ENCODE results near the gene IER5. TPM values are rescaled to one million over a fixed set of nuclear protein-coding genes. Genes with fewer than 3 reads are reported as not detected.

Gene IER5
- total RNA-seq, 2 donors from 2014 or later: 20.3 to 68.4 TPM

DNA sequence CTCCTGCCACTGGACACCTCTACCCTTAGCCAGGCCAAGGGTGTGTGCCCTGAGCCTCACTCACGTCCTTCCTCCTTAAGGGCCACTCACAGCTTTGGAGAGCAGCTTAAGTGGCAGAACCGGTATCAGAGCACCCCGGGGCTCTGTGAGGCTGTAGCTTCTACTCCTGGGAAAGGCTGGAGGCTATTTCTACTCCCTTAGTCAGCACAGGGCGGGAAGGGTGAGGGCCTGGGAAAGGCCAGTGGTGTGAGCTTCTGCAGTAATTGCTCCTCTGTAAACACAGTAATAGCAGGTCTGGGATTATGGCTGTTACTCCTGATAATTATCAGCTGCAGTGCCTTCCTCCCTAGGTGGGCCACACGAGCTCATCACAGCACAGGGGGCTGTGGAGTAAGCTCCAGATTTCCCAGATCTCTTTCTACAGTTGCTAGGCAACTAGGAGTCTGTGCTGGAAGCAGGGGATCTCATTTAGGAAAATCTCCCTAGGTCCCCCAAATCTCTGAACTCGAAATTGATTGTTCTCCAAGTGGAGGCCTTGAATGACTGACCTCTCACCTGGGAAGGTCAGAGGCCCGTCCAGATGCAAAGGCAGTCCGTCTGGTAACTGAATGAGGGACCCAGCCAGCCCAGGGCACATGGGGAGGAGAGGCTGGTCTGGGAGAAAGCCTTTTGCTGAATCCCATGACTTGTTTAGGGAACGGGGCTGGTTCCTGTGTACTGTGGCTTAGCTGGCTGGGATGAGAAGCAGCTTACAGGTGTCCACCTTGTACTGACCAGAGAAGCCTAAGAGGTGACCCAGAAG lies 29.3 kb downstream of the IER5 start:
- no peaks in the 10 kb centered on the region for H3K9me3 Mint-ChIP-seq
- DNase-seq (ENCODE audit: low spot score in 2 of 2) (no peak), ATAC-seq (no peak)
- H3K27ac Mint-ChIP-seq: no peak overlapping the region
- no peaks in the 10 kb centered on the region for H3K36me3 Mint-ChIP-seq

DNA sequence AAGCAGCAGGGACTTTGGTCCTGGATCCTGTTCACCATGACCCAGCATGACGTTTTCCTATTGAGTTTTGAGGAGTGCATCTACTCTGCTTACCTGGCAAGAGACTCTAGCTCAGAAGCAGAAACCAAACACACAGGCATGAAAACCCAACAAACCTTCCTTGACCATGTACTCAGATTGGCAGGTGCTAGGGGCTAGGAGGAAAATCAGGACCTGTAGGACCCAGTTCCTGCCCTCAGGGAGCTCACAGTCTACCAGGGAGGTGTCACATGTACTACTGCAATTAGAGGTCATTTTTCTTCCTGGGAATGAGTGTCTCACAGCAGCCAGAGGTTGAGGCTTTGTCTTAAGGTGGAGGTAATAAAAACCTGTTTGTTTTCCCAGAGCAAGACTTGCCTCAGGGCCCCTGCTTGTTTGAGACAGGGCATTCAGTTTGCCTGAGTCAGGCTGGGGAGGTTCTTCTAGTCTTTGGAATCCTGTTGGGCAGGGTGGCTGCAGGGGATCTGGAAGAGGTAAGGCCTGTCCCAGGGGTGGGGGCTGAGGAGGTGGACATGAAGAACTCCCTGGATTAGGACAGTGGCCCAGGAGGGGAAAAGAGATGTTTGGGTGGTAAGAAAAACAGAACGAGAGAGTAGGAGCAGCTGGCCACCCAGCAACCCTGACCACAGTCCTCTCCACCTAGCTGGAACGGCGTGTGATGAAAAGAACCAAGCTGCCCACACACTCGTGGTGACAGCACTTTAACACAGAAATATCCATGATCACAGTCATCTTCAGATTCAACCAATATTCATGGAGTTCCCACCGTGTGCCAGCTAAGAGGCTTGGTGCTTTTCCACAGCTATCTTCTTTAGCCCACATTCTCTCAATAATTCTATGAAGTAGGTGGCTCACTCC lies 30.8 kb downstream of the IER5 start:
- H3K27ac Mint-ChIP-seq: peak overlapping the region in 1 of 2 donors; percentile 55
- no peaks in the 10 kb centered on the region for H3K36me3 Mint-ChIP-seq
- H3K9me3 Mint-ChIP-seq: no peaks in the 10 kb centered on the region
- ATAC-seq: peak in 1 of 2 donors; percentile 44
- no peak for DNase-seq (ENCODE audit: low spot score in 2 of 2)

DNA sequence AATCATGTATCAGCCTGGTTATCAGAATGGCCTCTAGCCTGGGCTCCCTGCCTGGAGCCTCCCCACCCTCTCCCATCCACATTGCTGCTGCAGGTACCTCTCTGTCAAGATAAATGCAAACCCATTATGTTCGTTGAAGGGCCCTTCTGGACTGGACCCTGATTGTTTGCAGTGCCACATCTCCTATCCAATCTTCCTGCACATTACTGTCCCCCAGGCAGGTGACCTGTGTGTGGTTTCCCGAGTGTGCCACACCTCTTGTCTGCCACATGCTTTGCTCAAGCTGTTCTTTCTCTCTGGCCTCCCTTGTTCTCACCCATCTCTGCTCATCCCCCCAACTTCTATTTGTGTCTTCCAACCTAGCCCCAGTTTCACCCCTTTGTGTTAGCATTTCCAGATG lies 32.4 kb downstream of the IER5 start:
- ATAC-seq (no peak), DNase-seq (ENCODE audit: low spot score in 2 of 2) (no peak)
- H3K9me3 Mint-ChIP-seq: no peaks in the 10 kb centered on the region
- H3K36me3 Mint-ChIP-seq: no peaks in the 10 kb centered on the region
- no peak overlapping the region for H3K27ac Mint-ChIP-seq

DNA sequence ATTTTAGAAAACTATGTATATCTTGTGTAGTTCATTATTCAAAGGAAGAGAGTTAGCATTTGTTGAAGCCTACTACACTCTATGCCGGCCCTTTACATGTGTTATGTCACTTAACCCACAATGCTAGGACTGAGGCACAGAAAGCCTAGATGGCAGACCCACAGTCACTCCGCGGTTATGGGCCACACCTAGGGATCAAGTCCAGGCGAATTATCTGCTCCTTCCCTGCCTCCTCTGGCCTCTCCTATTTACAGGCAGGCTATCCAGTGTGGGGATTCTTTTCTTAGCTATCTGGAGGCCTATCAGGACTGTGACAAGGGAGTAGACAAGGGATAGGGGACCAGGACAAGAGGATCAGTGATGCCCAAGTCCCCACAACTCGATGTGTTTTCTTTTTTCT lies 33.0 kb downstream of the IER5 start:
- no peak overlapping the region for H3K27ac Mint-ChIP-seq
- H3K36me3 Mint-ChIP-seq: no peaks in the 10 kb centered on the region
- DNase-seq (ENCODE audit: low spot score in 2 of 2): no peak

DNA sequence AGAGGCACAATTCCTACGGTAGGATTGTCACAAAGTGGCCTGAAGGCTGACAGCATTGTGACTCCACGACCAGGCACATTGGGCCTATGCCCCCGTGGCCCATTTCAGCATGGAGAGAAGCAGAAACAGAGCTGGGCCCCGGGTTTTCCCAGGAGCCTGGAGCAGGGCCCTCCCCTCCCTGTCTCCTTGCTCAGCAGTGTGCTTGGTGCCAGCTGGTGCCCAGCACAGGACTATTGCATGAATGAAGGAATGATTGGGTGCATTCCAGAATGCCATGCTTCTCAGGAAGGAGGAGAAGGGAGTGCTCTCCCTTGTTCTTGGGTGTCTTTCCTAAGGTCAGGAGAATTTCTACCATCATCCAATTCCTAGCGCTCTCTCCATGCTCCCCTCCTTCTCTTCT lies 33.7 kb downstream of the IER5 start:
- ATAC-seq (no peak), DNase-seq (ENCODE audit: low spot score in 2 of 2) (no peak)
- no peaks in the 10 kb centered on the region for H3K9me3 Mint-ChIP-seq
- no peaks in the 10 kb centered on the region for H3K36me3 Mint-ChIP-seq
- no peak overlapping the region for H3K27ac Mint-ChIP-seq

More for the DNA sequence above, 33.0 kb downstream of the IER5 start:
- no peaks in the 10 kb centered on the region for H3K9me3 Mint-ChIP-seq
- ATAC-seq: no peak

- H3K36me3 Mint-ChIP-seq: no peaks in the 10 kb centered on the region
- ATAC-seq: peak; percentile 37 to 54
- H3K9me3 Mint-ChIP-seq: no peaks in the 10 kb centered on the region
- no peak overlapping the region for H3K27ac Mint-ChIP-seq
- no peak for DNase-seq (ENCODE audit: low spot score in 2 of 2)
Measured at GRCh38 chr1:181123173-181123572, 34.7 kb downstream of the IER5 start.

- ATAC-seq: no peak
- no peak overlapping the region for H3K27ac Mint-ChIP-seq
- DNase-seq (ENCODE audit: low spot score in 2 of 2): no peak
Measured at GRCh38 chr1:181124291-181124751, 35.8 kb downstream of the IER5 start.

GRCh38 chr1:181126289-181126688 lies 37.8 kb downstream of the IER5 start:
- Mint-ChIP-seq H3K9me3 (no peaks in the 10 kb centered on the region), H3K36me3 (no peaks in the 10 kb centered on the region), H3K27ac (no peak overlapping the region)
- no peak for ATAC-seq
- no peak for DNase-seq (ENCODE audit: low spot score in 2 of 2)

More at GRCh38 chr1:181124291-181124751, 35.8 kb downstream of the IER5 start:
- H3K9me3 Mint-ChIP-seq: no peaks in the 10 kb centered on the region
- no peaks in the 10 kb centered on the region for H3K36me3 Mint-ChIP-seq

DNA sequence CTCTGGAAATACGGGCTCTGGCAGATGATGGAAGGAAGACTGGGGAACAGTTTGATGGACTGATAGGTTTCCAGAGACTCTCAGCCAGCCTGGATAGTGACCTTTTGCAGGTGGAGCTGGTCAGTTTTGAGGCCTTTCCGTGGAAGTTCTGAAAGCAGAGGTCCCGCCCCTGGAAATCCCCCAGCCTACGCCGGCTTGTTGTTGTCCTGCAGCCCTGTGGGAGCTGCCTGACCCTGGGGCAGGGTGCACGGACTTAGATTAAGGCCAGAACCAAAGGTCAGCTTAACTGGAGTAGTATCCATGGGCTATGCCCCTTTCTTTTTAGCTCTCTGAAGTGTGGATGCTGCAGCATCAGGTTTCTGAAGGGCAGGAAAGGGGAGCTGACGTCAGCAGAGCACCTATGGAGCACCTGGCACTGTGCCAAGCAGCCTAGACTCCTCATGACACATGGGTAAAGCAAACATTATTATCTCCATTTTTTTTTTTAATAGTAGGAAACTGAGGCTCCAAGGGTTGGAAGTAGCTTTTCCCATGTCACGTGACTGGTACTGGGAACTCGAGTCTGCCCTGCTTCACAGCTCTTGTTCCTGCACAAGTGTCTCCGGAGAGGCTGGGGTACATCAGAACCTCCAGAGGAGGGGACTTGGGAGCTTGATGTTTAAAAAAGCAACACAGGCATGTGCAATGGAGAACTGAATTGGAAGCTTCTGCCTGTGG lies 38.5 kb downstream of the IER5 start:
- H3K27ac Mint-ChIP-seq: no peak overlapping the region
- H3K36me3 Mint-ChIP-seq: no peaks in the 10 kb centered on the region
- no peak for ATAC-seq
- no peak for DNase-seq (ENCODE audit: low spot score in 2 of 2)
- H3K9me3 Mint-ChIP-seq: no peaks in the 10 kb centered on the region

DNA sequence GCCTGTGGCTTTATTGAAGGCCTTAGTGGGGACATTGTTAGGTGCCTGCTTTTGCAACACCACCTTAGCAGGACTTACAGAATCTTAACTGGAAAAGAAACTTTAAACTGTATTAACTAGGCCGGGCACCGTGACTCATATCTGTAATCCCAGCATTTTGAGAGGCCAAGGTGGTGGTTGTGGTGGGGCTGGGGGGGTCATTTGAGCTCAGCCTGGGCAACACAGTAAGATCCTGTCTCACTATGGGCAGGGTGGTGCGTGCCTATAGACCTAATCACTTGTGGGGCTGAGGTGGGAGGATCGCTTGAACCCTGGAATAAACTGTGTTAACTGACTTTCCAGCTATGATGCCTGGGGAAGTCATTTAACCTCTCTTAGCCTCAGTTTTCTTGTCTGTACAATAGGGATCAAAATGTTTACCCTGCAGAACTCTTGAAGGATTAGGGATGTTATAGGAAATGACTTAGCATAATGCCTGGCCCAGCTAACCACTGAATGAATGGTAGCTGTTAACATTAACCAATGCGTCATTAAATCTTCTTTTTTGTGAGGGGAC lies 39.5 kb downstream of the IER5 start:
- no peaks in the 10 kb centered on the region for H3K36me3 Mint-ChIP-seq
- ATAC-seq: peak in 1 of 2 donors; percentile 75
- no peaks in the 10 kb centered on the region for H3K9me3 Mint-ChIP-seq
- H3K27ac Mint-ChIP-seq: no peak overlapping the region
- no peak for DNase-seq (ENCODE audit: low spot score in 2 of 2)

GRCh38 chr1:181128592-181129497 lies 40.3 kb downstream of the IER5 start:
- no peaks in the 10 kb centered on the region for H3K36me3 Mint-ChIP-seq
- no peaks in the 10 kb centered on the region for H3K9me3 Mint-ChIP-seq
- peak overlapping the region in 1 of 2 donors; percentile 73 for H3K27ac Mint-ChIP-seq
- DNase-seq (ENCODE audit: low spot score in 2 of 2) (no peak), ATAC-seq (no peak)

- no peaks in the 10 kb centered on the region for H3K9me3 Mint-ChIP-seq
- H3K36me3 Mint-ChIP-seq: no peaks in the 10 kb centered on the region
- ATAC-seq (no peak), DNase-seq (ENCODE audit: low spot score in 2 of 2) (no peak)
- H3K27ac Mint-ChIP-seq: no peak overlapping the region
Measured at GRCh38 chr1:181129771-181130606, 41.5 kb downstream of the IER5 start.

DNA sequence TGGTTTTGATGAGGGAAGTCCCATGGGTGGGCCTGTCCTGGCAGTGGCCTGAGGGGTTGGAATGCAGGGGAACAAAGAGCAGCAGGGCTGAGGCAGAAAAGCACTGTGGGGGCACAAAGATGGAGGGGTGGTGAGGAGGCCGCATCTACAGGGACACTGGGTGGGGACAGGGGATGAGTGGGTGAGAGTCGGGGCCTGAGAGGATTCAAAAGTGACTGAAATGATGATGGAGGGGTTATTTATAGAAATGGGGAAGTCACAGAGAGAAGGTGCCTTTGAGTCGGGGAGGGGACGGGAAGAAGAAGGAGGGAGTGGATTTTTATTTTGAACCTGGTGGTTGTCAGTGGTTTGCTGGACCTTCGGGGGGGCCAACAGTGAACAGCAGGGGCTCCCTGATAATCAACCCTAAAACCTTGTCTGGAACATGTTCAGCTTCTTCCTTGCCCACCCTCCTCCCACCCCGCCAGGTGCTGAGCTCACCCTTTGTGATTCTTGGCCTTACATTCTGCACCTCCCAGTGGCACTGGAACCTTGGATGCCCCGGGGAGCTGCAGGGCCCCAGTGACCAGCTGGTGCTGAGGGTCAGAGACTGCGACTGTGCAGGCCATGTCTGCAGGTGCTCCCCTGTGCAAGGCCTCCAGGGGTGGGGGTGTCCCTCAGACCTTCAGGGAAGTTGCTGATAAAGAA lies 42.9 kb downstream of the IER5 start:
- Mint-ChIP-seq H3K36me3 (no peaks in the 10 kb centered on the region), H3K9me3 (no peaks in the 10 kb centered on the region), H3K27ac (no peak overlapping the region)
- ATAC-seq (no peak), DNase-seq (ENCODE audit: low spot score in 2 of 2) (no peak)

DNA sequence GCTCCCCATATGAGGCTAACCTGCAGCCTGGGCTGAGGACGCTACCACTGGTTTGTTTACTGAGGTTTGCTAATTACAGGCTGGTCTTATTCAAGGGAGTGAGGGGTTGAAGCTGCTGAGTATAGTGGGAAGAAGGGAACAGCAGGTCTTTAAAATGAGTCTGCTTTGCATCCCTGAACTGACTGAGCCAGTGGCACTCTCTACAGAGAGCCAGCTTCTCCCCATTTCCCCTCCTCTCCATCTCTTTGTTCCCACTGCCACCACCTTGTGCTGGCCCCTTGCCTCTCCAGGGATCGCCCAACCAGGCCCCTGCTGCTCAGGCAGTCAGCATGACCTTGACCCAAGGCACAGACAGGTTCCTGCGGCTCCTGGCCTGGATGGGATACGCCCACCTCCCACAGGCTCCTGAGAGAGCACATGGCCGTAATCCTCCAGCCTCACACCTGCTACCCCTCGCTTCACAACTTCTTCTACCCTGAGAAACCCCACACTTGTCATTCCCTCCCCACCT lies 45.0 kb downstream of the IER5 start:
- ATAC-seq: no peak
- no peaks in the 10 kb centered on the region for H3K36me3 Mint-ChIP-seq

More for the DNA sequence above, 45.0 kb downstream of the IER5 start:
- H3K9me3 Mint-ChIP-seq: no peaks in the 10 kb centered on the region
- DNase-seq (ENCODE audit: low spot score in 2 of 2): no peak
- peak overlapping the region in 1 of 2 donors; percentile 99 for H3K27ac Mint-ChIP-seq

Data from activated naive CD4-positive, alpha-beta T cell treated with anti-CD3 and anti-CD28 coated beads, Interleukin-2, amount 50 U/mL, for 72 hours (primary cell).